Type B pancreatic cell (in vitro differentiated cells): Measurements from ENCODE around the gene H19. TPM values are rescaled to one million over a fixed set of nuclear protein-coding genes. Genes with fewer than 3 reads are reported as not detected.

ENCODE experiments used
- DNase-seq: peaks from one replicate; pipeline ENCODE4 v3.0.0; 2021; ENCODE audit warnings: mixed read lengths; ENCODE audit not compliant: unreplicated experiment; ENCODE audit errors: extremely low spot score
- H3K27ac Mint-ChIP-seq: 2 replicates; pipeline ENCODE4 v1.8.0; 2021; ENCODE audit warnings: mild to moderate bottlenecking, mixed read lengths
- H3K27me3 Mint-ChIP-seq: 2 replicates; pipeline ENCODE4 v1.8.0; 2021; ENCODE audit warnings: mixed read lengths
- H3K36me3 Mint-ChIP-seq: 2 replicates; pipeline ENCODE4 v1.8.0; 2021; ENCODE audit warnings: mixed read lengths
- H3K4me1 Mint-ChIP-seq: one replicate; pipeline ENCODE4 v1.8.0; 2021; ENCODE audit warnings: mixed read lengths; ENCODE audit not compliant: unreplicated experiment
- H3K4me3 Mint-ChIP-seq: 2 replicates; pipeline ENCODE4 v1.8.0; 2021; ENCODE audit warnings: mild to moderate bottlenecking, mixed read lengths
- H3K9me3 Mint-ChIP-seq: 2 replicates; pipeline ENCODE4 v1.8.0; 2021; ENCODE audit warnings: mixed read lengths
- CTCF ChIP-seq: fragments of 200-600 bp; sonication (generic); conservative IDR thresholded peaks from 2 replicates; pipeline ENCODE4 v1.5.0; 2021; ENCODE audit warnings: antibody characterized with exemption, mild to moderate bottlenecking
- total RNA-seq: library from RNA; stranded (reverse); gene quantifications from 2 replicates; pipeline ENCODE4 v1.2.1, GENCODE V29; 2021; ENCODE audit warnings: low replicate concordance

H19 gene
- total RNA-seq, 1 donor from 2014 or later: 12,320 TPM

DNA sequence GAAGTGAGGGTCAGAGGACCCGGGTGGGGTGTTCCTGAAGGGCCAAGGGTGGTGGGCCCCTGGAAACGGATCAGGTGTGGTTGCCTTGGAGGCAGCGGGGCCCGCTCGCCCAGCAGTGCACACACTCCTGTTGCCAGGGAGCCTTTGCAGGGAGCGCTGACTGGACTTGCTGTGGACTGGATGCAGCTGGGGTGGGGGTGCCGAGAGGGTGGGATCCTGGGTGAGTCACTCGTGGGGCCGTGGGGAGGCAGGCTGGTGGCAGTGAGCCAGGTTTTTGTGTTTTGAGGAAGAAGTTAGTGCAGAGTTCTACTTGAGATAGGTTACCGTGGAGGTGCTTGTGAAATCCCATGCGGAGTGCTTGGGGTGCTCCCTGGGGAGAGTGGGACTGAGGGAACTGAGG, 49.3 kb downstream of the H19 start:
- H3K27ac Mint-ChIP-seq: no peak overlapping the region
- TF ChIP-seq CTCF: no peak
- peaks cover 8% of the 10 kb centered on the region for H3K4me1 Mint-ChIP-seq
- no peak for DNase-seq
- no peaks in the 10 kb centered on the region for H3K27me3 Mint-ChIP-seq
- H3K4me3 Mint-ChIP-seq: no peak overlapping the region
- H3K9me3 Mint-ChIP-seq: no peaks in the 10 kb centered on the region
- H3K36me3 Mint-ChIP-seq: no peaks in the 10 kb centered on the region

DNA sequence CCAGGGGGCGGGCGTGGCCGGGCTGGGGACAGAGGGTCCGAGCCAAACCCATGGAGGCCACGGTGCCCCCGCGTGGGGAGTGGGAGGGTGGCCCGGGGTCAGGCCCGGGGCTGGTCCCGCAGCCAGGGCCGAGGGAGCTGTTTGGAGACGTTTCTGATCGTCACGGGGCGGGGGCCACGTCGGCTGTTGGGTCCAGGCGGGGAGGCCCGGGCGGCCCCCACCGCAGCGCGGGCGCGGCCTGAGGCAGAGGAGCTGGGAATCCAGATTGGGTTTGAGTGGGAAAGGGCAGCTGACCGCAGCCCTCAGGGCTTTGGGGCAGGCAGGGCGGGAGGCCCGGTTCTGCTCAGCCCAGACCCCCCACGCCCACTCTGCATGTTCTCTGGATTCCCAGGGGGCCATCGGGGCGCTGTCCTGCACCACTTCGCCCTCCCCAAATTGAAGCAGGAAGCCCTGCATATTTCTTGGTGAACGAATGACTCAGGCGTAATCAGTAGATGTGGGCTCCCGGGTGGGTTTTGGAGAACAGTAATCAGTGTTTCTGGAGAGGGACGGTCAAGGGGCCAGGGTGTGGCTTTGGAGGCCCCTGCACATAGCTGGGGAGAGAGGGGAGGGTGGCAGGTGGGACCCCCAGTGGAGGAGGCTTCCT, 49.9 kb downstream of the H19 start:
- Mint-ChIP-seq H3K9me3 (no peaks in the 10 kb centered on the region), H3K4me1 (peaks cover 8% of the 10 kb centered on the region), H3K27ac (no peak overlapping the region), H3K36me3 (no peaks in the 10 kb centered on the region), H3K27me3 (no peaks in the 10 kb centered on the region), H3K4me3 (no peak overlapping the region)
- DNase-seq: no peak
- TF ChIP-seq CTCF: no peak

GRCh38 chr11:1946812-1947484, 50.7 kb downstream of the H19 start, which contains the start of gene MRPL23:
Gene MRPL23, plus strand, starts transcription at chr11:1947332. Its CDS starts 31 bp downstream, at chr11:1947363.
- no peak for TF ChIP-seq CTCF
- H3K27me3 Mint-ChIP-seq: no peaks in the 10 kb centered on the region
- no peak within 1 kb of the TSS for H3K4me3 Mint-ChIP-seq
- H3K36me3 Mint-ChIP-seq: no peaks in the 10 kb centered on the region
- peaks cover 8% of the 10 kb centered on the region for H3K4me1 Mint-ChIP-seq
- H3K9me3 Mint-ChIP-seq: no peaks in the 10 kb centered on the region
- no peak for DNase-seq
- H3K27ac Mint-ChIP-seq: no peak within 1 kb of the TSS

Other genes with a start within 250 kb of the H19 start
- 3.4 and 7.4 TPM in 2 replicates for gene IFITM10, start 247.2 kb downstream of the H19 start, total RNA-seq
- gene CTSD, start 233.9 kb downstream of the H19 start, total RNA-seq: 318 and 557 TPM in 2 replicates
- gene SYT8, start 162.9 kb downstream of the H19 start, total RNA-seq: 4.5 and 7.9 TPM in 2 replicates
- gene TNNI2, start 158.9 kb downstream of the H19 start, total RNA-seq: 1.7 and 3.9 TPM in 2 replicates
- 0.50 and 0.53 TPM in 2 replicates for gene LSP1, start 144.8 kb downstream of the H19 start, total RNA-seq
- gene PRR33, start 105.9 kb downstream of the H19 start, total RNA-seq: not detected in 2 replicates
- gene TNNT3, start 78.1 kb downstream of the H19 start, total RNA-seq: 17.3 and 40.9 TPM in 2 replicates
- 40.0 and 46.1 TPM in 2 replicates for gene MRPL23, start 50.5 kb downstream of the H19 start, total RNA-seq
- 2,350 and 3,865 TPM in 2 replicates for gene IGF2, start 141.5 kb upstream of the H19 start, total RNA-seq
- 1,584 and 3,976 TPM in 2 replicates for gene INS, start 163.4 kb upstream of the H19 start, total RNA-seq
- gene TH, start 174.0 kb upstream of the H19 start, total RNA-seq: 2.2 and 11.1 TPM in 2 replicates